ENCODE results near the gene GPER1. TPM values are rescaled to one million over a fixed set of nuclear protein-coding genes. Genes with fewer than 3 reads are reported as not detected.

The GPER1 gene
- total RNA-seq, 1 experiment from 2014 or later: 1.2 TPM

DNA sequence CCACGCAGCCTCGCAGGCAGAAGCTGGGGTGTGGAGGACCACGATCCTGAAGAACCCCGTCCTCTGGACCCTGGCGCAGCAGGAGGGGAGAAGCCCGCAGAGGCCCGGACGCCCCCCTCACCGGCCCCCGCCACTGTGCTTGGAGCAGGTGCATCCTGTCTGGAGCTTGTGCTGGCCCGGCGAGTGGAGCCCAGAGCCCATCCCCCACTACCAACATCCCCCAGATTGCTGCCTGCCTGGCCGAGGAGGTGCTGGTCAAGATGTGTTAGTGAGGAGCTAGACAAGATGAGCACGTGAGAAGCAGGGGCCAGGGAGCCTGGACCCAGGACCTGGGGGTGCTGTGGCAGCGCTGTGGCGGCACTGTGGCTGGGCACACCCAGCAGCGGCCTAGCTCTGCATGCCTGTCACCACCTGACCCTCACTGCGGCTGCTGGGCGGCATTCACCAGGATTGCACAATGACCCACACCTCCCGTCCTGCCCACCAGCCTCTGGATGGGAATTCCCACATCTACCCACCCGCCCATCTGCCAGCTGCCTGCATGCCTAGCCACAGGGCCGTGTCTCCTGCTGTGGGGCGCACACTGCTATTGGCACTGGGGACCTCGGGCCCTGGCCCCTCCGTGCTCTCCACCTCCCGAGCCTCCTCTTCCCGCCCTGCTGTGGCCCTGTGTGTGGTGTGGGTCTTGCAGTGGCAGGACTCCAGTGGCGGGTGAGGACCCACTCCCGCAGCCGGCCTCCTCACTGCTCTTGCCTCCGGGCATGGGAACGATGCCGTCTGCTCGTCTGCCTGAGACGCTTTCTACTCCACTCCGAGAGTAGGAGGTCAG, 31.7 kb upstream of the GPER1 start:
- Histone ChIP-seq H3K36me3 (ENCODE audit: control insufficient read depth in 1 of 2, insufficient read depth in 2 of 2, low read length in 2 of 2) (no peaks in the 10 kb centered on the region), H3K79me2 (ENCODE audit: insufficient read depth, low read length) (peaks cover 3% of the 10 kb centered on the region; the same call in 1 of the 2 replicates), H3K4me1 (ENCODE audit: control insufficient read depth in 1 of 2, insufficient read depth in 2 of 2, low read length in 2 of 2) (no peaks in the 10 kb centered on the region), H3K27me3 (ENCODE audit: insufficient read depth, low read length) (no peaks in the 10 kb centered on the region), H3K9me3 (ENCODE audit: control insufficient read depth in 1 of 2, insufficient read depth in 1 of 2, low read depth in 1 of 2, low read length in 2 of 2) (no peaks in the 10 kb centered on the region), H3K27ac (ENCODE audit: low read depth, low read length) (no peak overlapping the region), H3K9ac (ENCODE audit: low read length) (no peak overlapping the region), H3K4me3 (replicated peaks in 1 of 2; ENCODE audit: low read depth in 1 of 2, low read length in 2 of 2) (no peak overlapping the region), H3K9me2 (ENCODE audit: insufficient read depth) (no peaks in the 10 kb centered on the region), H3K4me2 (ENCODE audit: low read length) (no peak overlapping the region), H4K20me1 (ENCODE audit: insufficient read depth) (no peaks in the 10 kb centered on the region), H2AFZ (ENCODE audit: low read depth, low read length, poor library complexity, severe bottlenecking) (no peak overlapping the region)
- no TSS peak for BruUV-seq (replicated peaks)
- ChIA-PET RAD21 (ENCODE audit: low non-redundant PET in 1 of 2, low total read pairs in 2 of 2, uncharacterized antibody in 2 of 2, unreplicated experiment in 2 of 2) (no interaction called here), POLR2A (no interaction called here), CTCF (no interaction called here)
- intact Hi-C loops (cut with micrococcal nuclease): no loop called here
- ATAC-seq: no peak
- no peak for TF ChIP-seq RAD21 (IDR thresholded peaks at IDR 0.05; ENCODE audit: low read depth)
- TF ChIP-seq CEBPB (IDR thresholded peaks at IDR 0.05; ENCODE audit: low read depth): no peak
- TF ChIP-seq CBX3 (IDR thresholded peaks at IDR 0.05; ENCODE audit: low read depth): no peak
- no peak for TF ChIP-seq POLR2A (IDR thresholded peaks at IDR 0.05; ENCODE audit: borderline replicate concordance, extremely low read depth, insufficient read depth, insufficient read length)
- no peak for TF ChIP-seq ZFX (IDR thresholded peaks at IDR 0.05)
- TF ChIP-seq POLR2AphosphoS5 (IDR thresholded peaks at IDR 0.05; ENCODE audit: low read depth, low read length): no peak
- no peak for TF ChIP-seq SIN3A (IDR thresholded peaks at IDR 0.05; ENCODE audit: low read depth)
- TF ChIP-seq, protein P1, sequence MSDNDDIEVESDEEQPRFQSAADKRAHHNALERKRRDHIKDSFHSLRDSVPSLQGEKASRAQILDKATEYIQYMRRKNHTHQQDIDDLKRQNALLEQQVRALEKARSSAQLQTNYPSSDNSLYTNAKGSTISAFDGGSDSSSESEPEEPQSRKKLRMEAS (IDR thresholded peaks at IDR 0.05): no peak
- TF ChIP-seq ELF1 (IDR thresholded peaks at IDR 0.05; ENCODE audit: borderline replicate concordance, low read depth): no peak
- no peak for TF ChIP-seq FOSL1 (IDR thresholded peaks at IDR 0.05; ENCODE audit: low read depth)
- TF ChIP-seq, protein P2, sequence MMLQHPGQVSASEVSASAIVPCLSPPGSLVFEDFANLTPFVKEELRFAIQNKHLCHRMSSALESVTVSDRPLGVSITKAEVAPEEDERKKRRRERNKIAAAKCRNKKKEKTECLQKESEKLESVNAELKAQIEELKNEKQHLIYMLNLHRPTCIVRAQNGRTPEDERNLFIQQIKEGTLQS (IDR thresholded peaks at IDR 0.05): no peak
- TF ChIP-seq REST (IDR thresholded peaks at IDR 0.05; ENCODE audit: low read depth): no peak
- TF ChIP-seq ZNF274 (IDR thresholded peaks at IDR 0.05; ENCODE audit: low read depth, low read length): no peak
- no peak for DNase-seq (ENCODE audit: low read depth, low spot score)
